NCI-H82 (cell line): ENCODE results near the gene CD180.

Experiments used
- DNase-seq: peaks from one replicate; lab custom pipeline; 2025; lab: John Stamatoyannopoulos, UW

The CD180 gene

DNA sequence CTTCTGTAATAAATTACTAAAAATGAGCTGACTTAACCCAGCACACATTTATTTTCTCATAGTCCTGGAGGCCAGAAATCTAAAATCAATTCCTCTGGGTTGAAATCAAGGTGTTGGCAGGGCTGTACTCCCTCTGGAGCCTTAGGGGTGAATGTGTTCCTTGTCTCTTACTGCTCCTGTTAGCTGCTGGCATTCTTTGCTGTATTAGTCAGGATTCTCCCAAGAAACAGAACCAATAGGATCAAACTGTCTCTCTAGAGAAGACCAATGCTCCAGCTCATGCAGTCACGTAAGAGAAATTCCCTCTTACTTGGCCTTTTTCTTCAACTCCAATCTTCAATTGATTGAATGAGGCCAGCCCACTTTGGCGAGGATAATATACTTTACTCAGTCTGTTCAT is 15.3 kb upstream of the CD180 start:
- no peak for DNase-seq

DNA sequence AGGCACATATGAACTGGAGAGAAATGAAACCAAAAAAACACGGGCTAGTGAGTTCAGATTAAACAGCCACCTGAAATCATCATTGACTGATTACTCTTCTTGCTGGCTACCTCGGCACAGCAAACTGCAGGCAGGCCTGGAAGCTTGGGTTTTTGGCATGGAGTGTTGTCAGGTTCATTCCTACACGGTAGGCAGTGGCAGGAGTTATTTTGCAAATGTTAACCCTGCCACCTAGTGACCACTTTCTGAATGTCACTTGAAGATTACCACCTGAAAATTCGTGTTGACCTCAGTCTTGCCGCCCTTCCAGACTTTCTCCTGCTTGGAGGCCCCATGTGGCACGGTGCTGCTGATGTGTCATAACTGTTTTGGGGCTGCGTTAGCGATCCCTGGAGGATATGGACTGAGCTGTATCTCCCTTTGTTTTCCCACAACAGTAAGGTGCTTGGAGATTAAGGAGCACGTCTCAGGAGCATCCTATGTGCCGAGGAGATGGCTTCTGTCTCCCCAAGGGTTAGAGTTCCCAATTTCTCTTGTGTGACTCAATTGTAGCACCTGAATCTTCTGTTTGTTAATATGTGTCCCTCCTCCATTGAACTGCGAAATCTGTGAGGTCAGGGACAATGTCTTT is 12.7 kb upstream of the CD180 start:
- DNase-seq: peak; percentile 78

DNA sequence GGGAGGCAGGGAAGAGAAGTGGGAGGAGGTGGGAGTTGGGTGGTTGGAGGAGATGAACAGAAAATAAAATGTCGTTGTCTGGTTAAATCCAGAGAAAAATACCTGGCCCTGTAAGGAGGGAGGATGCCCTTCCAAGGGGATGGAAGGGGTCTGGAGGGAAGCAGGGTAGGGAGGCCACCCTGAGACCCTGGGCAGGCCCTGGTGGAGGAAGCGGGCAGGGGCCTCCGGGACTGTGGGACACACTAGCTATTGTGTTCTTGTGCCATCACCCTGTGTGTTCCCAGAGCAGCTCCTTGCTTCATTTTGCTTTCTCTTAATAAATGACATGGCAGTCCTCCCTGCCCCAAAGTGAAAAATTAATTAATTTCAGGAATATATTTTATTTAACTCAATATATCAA is 11.8 kb upstream of the CD180 start:
- DNase-seq: no peak

DNA sequence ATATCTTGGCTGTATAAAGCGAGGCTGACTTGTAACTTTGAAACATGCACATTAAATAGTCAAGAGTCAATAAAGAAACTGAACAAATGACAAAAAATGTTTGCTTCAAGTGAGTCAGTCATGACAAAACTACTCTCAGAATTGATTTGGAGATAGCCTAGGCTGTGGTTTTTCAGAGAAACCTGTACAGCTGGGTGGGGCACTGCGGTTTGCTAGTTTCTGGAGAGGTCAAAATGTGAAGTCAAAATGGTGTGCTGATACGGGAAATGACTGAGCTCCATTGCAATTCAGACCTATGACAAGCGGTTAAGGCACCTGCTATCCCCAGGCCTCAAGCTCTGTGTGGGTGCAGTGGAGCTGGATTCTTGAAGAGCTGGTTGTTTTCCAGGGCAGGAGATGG is 10.3 kb upstream of the CD180 start:
- no peak for DNase-seq

DNA sequence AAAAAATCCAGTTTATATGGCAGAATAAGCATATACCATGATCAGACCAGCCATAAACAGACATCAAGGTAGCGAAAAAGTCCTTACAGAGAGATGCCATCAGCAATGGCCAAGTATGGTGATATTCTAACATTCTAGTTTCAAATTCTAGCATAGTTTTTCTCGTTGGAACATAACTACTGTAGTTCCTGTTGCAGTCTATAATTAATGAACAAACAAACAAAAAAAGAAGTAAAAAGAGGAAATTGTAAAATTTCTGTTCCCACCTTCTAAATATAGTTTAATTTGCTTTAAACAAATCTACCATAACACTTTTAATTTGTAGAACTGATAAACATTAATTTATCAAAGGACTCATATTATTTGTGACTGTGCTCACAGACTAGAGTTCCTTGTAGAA is 9.9 kb upstream of the CD180 start:
- DNase-seq: no peak

DNA sequence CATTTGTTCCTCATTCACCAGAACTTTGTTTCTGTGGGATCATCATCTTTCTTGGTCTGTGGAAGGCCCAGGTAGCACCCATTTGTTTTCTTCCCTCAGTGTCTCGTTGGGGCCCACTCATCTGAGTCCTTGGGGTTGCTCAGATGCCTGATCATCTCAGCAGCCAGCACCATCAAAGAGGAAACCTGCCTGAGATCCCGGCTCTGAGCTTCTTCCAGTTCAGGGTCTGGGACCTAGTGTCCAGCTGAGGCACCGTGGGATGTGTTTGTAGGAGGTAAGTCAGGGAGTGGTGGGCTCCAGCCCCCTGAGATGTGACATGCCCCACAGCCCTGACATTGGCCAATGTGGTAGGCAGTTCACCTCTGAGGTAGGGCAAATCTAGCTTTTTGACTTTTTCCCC is 9.4 kb upstream of the CD180 start:
- no peak for DNase-seq

DNA sequence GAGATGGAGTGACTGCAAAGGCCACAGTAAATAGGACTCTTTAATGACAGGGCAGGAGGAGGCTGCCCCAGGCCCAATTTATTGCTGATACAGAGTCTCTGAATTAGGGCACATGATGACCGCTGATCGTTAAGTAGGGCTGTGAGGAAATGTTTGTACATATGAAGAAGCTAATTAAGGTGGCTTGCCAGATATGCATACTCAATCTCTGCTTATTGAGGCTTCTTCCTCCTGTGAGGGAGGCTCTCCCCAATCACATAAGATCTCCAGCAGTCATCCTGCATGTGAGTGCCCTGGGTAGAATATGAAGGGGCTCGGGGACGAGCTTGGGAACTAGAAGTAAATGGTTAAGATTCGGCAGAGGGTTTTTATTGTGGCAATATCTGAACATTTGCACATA is 8.2 kb upstream of the CD180 start:
- no peak for DNase-seq

DNA sequence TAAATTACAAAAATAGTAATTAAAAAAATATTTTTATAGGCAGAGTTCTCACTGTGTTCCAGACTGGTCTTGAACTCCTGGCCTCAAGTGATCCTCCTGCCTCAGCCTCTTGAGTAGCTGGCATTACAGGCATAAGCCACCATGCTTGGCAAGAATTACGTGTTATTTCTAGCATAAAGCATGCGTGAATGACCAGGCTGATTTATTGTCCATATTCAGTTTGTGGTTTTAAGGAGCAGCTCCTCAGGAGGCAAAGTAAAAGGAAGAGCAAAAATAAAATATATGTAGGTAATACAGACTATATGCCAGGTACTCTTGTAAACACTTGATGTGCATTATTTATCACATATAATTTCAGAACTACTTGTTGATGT is 7.1 kb upstream of the CD180 start:
- DNase-seq: no peak

DNA sequence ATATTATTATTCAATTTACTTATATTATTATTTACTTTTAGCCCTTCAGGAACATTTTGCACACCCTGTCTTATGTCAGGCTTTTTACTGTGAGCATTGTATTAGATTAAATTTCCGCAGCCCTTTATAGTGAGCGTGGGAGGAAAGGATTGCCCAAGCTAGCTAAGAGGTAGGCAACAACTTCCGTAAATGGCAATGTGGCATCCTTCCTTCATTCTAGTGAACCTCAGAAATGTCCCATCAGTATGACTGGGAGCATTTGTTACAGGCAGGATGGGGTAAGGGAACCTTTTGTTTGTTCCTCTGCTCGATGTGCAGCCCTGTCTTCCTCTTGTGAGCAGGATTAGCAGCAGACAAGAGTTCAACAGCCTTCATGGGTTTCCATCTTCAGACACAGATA is 6.2 kb upstream of the CD180 start:
- DNase-seq: no peak

DNA sequence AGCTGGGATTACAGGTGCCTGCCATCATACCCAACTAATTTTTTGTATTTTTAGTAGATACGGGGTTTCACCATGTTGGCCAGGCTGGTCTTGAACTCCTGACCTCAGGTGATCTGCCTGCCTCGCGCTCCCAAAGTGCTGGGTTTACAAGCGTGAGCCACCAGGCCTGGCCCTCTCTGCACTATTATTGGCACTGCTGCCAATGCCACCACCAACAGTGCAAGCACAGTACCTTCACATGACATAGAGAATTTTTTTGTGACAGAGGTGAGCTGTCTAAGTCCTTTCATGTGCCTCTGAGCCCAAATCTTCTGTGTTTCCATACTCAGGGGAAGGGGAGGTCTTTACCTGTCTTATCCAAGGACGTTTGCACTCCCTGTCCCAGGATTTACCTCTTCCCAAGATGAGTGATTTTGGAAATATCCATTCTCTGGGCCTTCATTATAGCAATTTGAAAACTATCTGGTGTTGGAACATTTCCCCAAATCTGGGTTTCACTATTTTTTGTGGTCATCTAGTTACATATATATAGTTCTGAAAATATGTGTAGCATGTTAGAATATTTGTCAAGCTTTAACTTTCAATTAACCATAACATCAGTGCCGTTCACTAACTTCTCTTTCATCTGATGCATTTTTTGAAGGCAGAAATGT is 5.4 kb upstream of the CD180 start:
- DNase-seq: no peak

DNA sequence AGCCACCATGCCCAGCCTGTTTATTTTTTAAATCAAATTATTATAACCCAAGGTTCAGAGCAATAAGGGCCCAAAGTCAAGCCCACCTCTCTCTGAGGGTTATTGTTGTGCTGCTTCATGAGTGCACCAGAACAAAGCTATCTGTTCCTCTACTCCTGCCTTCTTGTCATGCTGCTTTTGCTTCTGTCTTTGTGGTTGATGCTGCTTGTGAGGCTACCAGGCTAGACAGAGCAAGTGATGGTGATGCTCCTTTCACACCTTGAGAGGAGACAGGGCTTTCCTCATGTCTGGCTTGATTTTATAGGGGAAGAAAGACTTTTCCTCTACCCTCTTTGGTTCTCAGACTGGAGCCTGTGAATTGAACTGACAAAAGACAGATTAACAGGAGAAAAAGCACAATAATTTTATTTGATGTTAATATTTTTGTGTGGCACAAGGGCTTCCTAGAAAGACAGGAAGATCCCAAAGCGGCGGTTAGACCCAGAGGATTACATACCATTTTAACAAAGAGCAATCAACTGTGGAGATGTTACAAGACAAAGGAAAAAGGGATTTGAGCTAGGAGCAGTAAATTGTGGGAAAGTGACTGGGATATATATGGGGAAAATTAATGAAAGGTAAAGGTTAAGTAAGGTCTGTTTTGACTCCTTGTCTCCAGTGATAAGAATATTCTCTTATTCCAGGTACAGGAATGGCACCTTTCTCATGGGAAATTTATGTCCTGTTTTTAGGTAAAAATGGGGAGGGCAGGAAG is 4.4 kb upstream of the CD180 start:
- no peak for DNase-seq

DNA sequence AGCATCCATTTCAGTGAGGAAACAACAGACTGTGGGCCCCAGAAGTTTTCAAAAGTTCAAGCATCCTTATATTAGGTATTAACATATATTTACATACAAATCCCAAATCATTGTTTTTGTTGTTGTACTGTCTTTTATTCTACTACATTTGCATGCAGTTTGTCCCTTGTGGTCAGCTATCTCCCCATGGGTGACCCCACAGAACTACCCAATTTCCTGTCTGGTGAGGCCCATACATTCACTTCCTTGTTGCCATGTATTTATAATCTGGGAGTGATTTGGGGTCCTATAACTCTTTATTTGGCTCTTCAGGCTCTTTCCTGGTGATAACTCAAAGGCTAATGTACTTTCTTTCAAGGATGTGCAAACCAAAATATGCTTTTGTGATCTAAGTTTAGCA is 3.3 kb upstream of the CD180 start:
- DNase-seq: no peak

DNA sequence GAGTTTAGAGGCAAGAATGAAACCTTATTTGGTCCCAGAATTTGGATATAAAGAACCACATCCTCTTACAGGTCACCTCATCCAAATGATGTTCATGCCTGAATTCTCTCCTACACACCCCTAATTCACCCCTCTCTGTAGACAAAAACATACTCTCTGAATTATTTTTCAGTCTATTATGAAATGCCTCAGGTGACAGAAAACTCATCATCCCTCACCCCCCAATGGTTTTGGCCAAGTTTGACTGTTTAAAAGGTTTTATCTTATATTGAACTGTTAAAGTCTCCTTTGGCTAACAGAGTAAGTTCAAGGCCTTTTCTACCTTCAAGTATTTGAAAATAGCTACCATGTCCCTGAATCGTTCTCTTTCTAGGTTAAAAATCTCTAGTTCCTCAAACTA is 2.3 kb upstream of the CD180 start:
- no peak for DNase-seq

DNA sequence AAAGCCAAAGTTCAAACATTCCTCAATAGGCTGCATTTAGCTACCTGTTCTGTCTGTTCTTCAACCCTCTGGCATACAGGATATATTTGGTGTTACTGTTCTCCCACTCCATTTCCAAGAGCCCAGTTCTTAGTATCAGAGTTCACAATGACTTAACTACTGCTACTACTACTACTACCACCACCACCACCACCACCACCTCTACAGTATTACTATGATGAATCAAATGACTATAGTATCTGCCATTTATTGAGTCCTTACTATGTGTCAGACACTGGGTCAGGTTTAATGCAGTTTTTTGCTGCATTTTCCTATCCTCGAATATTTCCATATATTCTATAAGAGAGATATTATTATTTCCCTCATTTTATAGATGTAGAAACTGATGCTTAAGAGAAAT is 937 bp upstream of the CD180 start:
- DNase-seq: no peak

DNA sequence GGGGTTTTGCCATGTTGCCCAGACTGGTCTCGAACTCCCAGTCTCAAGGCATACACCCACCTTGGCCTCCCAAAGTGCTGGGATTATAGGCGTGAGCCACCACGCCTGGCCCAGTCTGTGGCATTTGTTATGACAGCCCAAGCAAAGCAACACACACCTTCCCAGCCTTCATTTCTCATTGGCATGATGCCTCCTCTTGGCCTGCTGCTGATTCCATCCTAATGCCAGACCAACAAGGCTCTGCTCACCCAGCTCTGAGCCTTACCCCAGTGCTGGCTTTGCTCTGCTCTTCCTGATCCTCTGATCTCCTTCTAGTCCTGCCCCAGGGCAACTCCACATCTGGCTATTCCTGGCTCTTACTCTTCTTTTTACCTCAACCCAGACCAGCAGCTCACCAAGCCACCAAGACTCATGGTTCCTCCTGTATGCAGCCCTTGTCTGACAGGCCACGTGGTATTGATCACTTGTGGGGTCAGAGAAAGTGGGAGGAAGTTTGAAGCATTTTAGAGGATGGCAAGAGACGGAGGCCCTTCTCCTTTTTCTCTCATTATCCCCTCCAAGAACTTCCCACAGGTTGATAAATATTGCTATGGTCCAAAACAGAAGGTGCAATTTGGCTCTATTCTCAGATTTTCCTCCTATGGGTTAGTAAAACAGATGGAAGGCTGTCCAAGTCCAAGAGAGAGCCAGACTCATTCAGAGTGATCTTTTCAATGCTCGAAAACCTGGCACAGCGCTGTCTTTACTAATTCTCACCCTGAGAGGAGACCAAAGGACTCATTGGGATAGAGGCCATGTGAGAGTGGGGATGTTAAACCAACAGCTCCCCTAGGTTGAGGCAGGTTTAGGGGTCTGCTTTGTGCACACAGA is 958 bp downstream of the CD180 start:
- DNase-seq: no peak

DNA sequence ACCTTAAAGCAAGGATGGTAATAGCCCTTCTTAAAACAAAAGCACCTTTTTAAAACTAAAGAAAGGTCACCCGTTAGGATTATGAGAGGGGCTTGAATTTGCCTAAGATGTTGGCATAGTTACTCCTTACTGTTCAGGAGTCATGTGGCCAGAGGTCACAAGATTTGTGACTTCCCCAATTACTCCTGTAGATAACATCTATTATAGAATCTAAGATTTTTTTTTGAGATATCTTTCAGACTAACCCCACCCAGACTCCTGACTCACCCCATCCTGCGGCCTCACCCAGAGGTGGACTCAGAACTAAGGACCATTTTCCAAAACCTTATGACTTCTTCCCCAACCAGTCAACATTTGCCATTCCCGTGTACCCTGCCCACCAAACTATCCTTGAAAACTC is 2.4 kb downstream of the CD180 start:
- no peak for DNase-seq

DNA sequence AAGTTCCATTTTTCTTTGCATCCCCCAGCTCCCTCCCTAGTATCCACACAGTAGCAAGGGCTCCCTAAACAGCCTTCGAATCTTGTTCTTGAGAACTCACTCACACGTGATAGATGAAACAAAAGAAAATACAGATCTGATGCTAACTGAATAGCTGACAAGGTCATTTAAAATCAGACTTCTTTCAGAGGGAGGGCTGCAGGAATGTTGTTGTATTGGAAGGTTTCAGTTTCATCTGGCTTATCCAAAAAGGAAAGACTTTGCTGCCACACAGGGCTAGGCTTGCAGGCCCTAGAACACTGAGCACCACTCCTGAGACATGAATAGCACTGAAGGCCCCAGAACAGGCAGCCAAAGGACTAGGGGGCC is 3.2 kb downstream of the CD180 start:
- DNase-seq: no peak

DNA sequence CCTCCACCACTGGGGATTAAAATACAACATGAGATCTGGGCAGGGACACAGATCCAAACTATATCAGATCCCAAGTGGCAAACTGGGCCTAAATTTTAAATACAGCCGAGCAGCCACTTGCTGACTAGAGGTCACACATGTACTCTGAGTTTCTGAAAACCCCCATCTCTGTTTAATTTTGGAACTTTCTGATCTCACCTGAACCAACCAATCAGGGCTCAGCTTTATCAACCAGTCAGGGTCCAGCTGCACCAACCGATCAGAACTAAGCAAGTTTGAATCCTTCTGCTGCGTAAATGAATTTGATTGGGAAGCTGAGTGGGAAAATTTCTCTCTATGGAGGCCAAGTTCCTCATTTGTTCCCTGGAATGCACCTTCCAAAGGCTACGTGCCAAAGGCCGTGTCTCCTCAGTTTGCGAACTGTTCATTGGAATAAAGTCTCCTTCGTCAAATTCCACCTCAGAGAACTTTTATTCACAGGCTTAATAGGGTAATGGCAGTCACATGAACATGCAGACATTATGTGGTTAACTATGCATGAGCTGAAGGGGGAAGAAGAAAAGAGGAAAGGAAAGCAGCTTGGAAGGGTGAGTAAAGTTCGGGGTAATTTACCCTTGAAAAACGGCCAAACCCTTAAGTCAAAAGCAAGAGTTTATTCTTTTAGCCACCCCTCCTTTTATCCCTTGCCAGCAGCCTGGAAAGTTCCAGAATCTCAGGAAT is 3.7 kb downstream of the CD180 start:
- no peak for DNase-seq

DNA sequence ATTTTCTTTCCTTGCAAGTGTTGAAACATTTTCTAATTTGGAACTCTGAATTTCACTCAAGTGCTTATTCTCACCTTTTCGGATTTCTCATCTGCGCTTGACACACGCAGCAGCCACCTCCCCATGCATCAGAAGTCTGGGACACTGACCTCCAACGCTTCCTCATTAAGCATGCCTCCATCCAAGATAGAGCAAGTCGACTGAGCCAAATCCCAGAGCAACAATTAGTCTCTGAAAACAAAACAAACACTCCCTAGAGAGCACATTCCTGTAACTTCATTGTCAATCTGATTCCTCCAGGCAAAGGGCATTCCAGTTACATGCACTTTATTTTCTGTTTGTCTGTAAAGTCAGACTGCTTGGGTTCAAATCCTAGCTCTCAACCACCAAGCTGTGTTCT is 5.7 kb downstream of the CD180 start:
- no peak for DNase-seq

DNA sequence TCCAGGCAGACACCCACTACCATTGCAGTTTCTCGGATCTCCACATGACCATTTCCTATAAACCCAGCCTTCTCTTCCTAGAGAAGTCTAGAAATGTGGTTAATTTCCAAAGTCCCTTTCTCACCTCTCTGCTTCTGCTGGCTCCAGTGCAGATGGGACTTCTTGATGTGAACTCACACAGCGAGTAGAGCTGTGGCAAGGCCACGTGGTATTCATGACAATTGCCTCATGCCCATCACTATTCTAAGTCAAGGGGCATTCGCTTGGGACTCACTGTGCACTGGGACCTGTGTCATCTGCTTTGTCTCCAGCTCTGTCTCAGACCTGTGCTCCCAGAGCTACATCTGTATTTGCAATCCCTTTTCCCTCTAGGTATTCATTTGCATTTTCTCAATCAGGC is 6.2 kb downstream of the CD180 start:
- DNase-seq: no peak

DNA sequence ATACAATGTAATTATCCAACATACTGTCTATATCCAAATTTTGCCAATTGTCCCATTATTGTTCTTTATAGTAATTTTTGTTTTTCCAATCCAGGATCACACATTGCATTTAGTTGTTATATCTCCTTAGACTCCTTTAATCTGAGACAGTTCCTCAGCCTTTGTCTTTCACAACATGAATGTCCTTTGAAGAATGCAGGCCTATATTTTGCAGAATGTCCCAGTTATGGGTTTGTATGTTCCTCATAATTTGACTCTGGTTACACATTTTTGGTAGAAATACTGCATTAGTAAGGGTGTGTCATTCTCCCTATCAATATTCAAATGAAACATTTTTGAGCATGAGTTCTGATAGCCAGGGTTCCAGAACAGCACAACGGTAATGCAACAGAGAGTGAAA is 6.7 kb downstream of the CD180 start:
- no peak for DNase-seq

DNA sequence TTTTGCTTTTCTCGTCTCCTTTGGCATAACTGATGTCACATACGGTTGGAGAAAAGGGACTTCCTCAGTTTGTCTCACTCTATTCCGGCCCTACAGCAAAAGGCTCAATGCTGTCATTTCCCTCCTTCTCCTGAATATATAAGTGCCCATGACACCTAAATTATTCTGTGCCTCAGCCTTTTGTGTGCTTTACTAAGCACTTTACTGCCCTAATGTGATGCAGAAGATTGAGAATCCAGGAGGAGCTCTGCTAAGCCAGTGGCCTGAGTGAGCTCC is 7.6 kb downstream of the CD180 start:
- DNase-seq: no peak
